Inflammatory macrophage treated with lipopolysaccharide for 1 hour (primary cell): Measurements from ENCODE around the gene NUDT21.
A peak's percentile ranks its signal among the peaks of the same experiment; 100 is the strongest.
"Not testable (repeated sequence)": the region's sequence is repeated elsewhere in the genome, so short reads cannot be mapped to it uniquely, and the experiment has no call there.

Experiments used
- DNase-seq, 2 donors: peaks; one replicate each; pipeline ENCODE4 v3.0.0-alpha.2; 2020 to 2022

NUDT21 gene

DNA sequence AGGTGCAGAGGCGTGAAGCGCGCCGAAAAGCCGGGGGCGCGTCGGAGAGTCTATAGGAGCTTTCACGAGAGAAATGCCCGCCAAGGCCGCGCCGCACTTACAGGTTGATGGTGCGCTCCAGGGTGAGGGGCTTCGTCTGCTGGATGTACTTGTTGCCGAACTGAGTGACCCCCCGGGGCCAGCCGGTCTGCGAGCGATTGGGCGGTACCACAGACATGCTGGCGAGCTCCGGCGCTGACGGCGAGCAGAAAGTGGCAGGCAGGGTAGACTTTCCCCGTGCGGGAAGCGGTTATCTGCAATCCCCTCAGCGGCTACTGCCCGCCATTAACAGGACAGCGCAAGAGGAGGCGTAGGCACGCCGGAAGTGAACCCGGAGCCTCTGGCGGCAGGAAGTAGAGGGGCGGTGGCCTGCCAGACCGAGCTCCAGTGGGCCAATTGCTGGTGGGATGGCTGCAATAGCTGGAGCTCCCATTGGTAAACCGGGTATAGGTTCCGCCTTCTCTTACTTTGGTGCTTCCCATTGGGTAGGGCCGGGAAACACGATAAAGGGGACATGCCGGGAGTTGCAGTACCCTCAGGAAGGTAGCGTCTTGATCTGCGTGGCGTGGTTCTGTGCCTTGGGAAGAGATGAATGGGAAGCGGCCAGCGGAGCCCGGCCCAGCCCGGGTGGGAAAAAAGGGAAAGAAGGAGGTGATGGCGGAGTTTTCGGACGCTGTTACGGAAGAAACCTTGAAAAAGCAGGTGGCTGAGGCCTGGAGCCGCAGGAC is at the start of gene NUDT21, which contains the start of gene OGFOD1:
Gene NUDT21 (minus strand): TSS at position 347 of the 767 bp plus-strand sequence. CDS start 130 bp downstream, at position 217.
Gene OGFOD1 (plus strand): TSS at position 569 of the 767 bp plus-strand sequence. CDS start 59 bp downstream, at position 628.
- DNase-seq, result peak; percentile 94 to 98

DNA sequence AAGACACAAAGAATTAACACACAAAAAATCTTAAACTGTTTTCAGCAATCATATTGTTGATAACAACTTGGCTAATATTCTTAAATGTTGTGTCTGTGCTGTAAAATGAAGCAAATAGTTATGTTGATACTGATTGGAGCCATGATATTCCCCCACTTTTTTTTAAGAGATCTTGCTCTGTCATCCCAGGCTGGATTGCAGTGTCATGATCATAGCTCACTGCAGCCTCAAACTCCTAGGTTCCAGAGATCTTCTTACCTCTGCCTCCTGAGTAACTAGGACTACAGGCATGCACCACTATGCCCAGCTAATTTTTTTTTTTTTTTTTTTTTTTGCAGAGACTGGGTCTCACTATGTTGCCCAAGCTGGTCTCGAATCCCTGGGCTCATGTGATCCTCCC is 42.7 kb upstream of the NUDT21 start:
- DNase-seq, result no peak

DNA sequence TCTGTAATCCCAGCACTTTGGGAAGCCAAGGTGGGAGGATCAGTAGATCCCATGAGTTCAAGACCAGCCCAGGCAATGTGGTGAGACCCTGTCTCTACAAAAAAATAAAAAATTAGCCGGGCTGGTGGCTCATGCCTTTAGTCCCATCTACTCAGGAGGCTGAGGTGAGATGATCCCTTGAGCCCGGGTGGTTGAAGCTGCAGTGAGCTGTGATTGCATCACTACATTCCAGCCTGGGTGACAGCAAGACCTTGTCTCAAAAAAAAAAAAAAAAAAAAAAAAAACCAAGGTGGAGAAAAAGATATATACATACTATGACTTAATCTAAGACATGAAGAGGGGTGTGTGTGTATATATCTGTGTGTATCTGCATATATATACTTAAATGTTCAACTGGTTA is 42.0 kb upstream of the NUDT21 start:
- DNase-seq, result no peak

DNA sequence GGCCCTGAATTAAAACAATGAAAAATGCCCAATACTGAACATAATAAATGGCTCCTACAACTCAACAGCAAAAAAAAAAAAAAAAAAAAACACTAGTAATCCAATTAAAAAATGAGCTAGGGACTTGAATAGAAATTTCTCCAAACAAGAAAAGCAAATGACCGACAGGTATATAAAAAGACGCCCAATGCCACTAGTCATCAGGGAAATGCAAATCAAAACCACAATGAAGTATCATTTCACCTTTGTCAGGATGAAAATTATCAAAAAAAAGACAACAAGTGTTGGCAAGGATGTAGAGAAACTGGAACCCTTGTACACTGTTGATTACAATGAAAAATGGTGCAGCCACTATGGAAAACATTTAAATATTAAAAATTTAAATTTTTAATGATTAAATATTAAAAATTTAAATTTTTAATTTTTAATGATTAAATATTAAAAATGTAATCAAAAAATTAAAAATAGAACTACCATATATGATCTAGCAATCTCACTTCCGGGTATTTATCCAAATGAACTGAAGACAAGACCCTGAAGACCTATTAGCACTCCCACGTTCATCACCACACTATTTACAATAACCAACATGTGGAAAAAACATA is 40.6 kb upstream of the NUDT21 start:
- DNase-seq, result no peak

DNA sequence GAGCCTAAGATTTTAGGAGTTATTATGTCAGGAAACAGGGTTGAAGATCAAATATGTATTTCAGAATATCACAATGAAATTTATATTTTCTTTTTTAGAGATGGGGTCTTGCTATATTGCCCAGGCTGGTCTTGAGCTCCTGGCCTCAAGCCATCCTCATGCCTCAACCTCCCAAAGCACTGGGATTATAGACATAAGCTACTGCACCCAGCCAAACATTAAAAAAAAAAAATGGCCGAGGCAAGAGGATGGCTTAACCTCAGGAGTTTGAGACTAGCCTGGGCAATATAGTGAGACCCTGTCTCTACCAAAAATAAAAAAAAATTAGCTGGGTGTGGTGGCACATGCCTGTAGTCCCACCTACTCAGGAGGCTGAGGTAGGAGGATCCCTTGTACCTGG is 37.7 kb upstream of the NUDT21 start:
- not testable (repeated sequence) for DNase-seq

DNA sequence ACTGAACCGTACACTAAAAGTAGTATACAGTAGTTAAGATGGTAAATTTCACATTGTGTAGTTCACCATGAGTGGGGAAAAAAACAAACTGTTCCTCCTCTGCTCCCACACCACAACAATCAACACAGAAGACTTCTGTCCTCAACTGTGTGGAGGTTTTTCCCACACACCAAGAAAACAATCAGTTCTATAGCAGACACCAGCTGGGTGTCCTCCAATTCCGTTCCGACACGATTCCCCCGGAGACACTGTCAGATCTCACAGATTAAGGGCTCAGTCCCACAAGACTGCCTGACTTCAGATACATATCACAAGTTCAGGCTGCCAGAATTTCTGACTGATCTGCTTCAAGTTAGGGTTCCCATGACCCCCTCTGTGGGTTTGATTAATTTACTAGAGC is 36.9 kb upstream of the NUDT21 start:
- DNase-seq, result no peak

DNA sequence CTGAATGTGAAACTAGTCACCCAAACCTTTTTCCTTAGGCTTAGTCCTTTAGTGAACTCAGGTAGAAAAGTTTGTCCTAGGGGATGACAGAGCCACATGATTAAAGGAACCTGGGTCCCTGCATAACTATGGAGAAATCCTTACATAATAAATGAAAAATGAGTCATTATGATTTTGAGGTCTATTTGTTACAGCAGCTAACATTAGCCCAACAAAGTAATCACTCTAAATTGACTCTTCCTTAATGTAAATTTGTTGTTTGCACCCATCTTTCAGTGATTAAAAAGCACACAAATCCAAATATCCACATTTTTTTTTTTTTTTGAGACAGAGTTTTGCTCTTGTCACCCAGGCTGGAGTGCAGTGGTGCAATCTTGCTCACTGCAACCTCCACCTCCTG is 32.3 kb upstream of the NUDT21 start:
- no peak for DNase-seq

DNA sequence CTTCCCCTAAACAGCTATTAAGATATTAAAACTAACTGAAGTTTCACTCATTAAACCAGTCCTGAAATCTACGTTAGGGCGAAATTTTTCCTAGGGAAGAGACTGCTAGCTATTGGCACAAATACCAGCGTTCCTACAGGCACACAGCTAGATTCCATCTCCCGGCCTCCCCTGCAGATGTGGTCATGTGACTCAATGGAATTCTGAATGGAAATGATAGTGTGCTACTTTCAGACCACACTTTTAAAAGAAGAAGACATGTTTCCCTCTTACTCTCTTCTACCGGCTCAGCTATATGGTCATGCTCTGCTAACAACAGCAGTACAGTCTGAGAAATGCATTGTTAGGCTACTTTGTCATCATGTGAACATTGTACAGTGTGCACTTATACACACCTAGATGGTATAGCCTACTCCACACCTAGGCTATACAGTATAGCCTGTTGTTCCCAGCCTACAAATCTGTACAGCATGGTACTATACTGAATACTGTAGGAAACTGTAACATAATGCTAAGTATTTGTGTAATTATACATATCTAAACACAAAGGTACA is 31.6 kb upstream of the NUDT21 start:
- no peak for DNase-seq

DNA sequence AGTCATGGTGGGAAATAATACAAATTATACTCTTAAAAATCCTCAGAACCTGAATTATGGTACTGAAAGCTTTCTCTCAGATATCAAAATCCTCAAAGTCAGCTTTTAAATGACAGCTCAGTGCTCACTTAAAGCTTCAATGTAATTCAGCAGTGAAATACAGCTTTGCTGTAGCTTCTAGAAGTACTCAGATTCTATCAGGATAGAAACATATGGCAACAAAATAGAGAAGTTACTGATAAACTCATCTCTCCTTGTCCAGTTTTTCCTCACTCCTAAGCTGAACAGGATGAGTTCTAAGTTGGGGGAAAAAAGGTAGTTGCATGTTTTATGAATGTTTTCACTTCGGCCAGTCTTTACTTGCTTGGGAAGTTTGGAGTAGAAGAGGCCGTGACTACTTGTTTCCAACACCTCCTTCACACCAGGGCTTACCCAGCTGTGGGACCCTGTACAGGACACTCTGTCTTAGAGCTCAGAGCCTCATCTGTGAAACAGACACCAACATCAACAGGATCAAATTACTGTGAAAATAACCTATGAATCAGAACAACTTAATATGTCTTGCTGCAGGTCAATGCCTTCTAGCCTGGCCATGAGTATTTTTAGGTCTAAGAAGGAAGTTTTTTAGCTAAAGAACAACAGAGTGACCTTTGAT is 30.5 kb upstream of the NUDT21 start:
- DNase-seq, result no peak

DNA sequence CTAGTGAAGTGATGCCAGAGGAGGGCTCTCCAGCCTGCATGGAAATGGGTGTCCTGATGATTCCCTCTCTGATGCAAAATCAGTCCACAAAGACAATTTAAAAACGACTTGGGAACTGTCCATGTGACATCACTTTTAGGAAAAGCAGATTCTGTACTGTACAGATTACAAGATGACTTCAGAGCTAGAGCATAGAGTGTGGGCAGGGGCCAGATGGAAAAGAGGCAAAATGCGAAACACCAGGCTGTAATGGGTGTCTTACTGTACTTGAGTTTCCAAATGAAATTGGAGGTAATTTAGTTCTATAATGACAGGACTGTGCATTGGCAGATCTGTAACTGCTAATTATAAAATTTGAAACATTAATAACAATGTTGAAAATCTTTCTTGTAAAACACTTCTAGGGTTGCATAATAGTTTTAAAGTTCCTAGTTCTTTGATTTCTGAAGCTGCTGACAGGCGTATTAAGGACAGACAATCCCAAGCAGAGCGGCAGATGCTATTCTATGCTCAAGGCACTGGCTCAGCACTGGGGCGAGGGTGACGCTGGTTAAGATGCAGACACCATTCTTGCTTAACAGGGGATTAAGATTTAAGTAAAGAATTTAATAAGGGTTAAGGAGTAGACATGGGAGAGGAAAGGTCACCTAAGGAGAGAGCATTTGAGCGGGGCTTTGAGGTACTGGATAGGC is 29.8 kb upstream of the NUDT21 start:
- peak; percentile 10 to 26 for DNase-seq

DNA sequence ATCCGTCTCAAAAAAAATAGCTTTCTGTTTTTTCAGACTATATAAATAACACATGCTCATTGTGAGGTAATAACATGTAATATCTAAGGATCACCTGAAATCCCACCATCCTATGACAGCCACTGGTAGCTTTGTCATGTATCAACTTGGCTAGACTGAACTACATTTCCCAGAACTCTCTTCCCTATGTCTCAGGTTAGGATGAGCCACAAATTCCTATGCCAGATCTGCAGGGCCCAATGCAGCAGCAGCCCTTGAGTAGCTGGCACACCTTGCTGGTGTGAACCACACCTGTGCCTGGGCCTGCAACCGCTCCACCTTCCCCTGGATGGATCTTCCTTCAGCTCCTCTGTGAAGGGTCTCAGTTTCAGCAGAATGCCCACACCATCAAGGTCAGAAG is 28.3 kb upstream of the NUDT21 start:
- DNase-seq, result no peak

DNA sequence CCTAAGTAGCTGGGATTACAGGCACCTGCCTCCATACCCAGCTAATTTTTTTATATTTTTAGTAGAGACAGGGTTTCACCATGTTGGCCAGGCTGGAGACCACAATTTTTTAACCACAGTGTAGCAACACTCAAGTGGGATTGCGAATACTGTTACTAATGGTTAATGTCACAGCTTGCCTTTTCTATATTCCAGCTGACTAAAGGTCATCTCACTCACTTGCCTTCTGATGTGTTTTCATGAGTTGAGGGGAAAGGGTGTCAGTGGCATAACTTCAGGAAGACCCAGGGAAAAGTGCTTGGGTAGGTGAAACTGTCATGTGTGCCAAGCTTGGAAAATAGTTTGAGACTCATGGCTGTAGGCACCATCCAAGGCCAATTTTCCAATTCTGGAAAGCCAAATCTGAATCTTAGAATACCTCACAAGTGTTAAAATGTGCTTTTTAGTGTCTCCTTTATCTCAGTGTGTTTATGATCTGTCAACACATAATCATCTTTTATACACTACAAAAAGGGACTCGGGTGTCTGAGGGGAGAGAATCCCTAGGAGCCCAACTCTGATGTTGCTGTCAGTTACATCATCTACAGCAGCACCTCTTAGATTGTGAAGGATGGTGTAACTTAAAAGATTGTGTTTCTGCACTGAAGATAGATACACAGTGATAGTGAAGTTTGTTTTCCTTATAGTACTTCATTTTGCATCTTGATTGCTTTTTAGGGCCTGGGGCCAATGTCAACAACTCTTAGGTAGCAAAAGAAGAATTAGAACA is 27.3 kb upstream of the NUDT21 start:
- peak; percentile 18 to 60 for DNase-seq

DNA sequence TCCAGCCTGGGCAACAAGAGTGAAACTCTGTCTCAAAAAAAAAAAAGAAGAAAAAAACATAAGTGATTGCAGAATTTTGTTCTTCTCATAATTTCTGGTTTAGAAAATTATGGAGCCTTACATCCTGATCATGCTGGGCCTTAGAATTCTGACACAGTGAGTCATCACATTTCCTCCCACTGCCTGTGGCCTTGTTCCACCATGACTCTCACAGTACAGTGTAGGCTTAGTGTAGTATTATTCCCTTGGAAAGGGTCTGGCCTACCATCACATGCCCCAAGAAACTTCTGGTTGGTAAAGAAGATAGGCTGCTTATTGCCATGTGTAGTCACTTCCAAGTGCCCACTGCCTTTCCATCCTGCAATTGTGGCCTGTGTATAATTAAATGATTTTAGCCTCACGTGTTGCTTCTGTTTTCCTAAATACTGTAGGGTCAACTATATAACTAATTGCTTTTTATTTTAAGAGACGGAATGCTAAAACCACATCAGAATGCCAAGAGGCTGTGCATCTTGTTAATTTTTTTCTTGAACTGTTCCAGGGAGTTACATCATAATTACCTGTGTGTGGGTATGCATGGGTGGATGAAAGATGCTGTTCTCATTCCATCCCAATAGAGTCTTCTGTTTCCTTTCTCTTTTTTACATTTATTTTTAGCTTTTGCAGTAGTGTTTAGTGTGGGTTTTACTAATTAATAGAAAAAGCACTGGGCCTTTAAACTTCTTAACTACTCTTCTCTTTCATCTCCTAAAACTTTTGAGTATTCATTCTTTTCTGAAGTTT is 26.2 kb upstream of the NUDT21 start:
- DNase-seq, result peak; percentile 52 to 78

DNA sequence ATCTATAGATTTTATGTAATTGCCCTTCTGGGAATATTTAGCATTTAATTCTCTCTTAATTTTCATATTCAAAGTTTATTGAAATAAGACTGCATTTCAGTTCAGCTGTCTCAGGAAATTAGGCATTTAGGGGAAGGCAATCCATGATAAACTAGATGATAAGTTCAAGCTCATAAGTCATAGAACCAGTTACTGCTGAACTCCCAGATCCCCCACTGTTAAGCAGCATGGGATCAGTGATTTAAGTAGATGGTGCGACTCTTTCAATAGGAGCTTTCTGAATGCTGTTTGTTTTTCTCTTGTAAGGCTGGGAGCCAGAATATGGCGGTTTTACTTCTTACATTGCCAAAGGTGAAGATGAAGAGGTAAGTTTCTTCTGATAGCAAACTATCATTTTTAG is 24.1 kb upstream of the NUDT21 start:
- no peak for DNase-seq

DNA sequence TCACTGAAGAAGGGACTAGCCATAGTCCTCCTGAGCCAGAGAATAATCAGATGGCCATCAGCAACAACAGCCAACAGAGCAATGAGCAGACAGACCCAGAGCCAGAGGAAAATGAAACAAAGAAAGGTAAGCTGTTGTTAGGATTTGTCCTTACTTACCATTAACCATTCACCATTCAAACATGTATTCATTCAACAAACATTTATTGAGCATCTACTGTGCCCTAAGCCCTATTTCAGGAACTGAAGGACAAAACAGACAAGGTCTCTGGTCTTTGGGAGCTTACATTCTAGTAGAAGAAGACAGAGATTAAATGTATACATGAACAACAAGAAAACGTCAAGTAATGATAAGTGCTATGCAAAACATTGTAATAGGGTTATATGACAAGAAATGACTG is 19.5 kb upstream of the NUDT21 start:
- no peak for DNase-seq

DNA sequence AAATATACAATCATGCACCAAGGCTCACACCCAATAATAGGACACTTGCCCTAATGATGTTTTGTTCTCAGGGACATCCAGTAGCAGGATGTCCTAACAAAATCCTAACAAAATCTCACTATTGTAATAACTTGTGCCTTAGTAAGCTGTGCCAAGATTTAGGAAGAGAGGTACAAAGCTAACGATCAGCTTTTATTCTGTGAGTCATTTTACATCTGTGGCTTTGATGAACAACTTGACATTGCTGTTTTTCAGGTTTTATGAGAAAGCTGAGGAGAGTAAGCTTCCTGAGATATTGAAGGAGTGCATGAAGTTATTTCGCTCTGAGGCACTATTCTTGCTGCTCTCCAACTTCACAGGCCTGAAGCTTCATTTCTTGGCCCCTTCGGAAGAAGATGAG is 19.1 kb upstream of the NUDT21 start:
- DNase-seq, result no peak

DNA sequence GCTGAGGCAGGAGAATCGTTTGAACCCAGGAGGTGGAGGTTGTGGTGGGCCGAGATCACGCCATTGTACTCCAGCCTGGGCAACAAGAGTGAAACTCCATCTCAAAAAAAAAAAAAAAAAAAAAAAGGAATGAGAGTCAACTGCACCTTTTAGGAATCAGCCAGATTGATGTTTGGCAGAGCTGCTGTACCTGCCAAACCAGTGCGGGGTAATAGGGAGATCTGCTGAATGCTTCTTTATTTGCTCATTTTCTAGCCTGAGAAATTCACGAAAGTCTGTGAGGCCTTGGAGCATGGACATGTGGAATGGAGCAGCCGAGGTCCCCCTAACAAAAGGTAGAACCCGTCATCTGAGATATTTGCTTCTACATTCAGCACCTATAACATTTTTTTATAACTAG is 18.6 kb upstream of the NUDT21 start:
- no peak for DNase-seq

DNA sequence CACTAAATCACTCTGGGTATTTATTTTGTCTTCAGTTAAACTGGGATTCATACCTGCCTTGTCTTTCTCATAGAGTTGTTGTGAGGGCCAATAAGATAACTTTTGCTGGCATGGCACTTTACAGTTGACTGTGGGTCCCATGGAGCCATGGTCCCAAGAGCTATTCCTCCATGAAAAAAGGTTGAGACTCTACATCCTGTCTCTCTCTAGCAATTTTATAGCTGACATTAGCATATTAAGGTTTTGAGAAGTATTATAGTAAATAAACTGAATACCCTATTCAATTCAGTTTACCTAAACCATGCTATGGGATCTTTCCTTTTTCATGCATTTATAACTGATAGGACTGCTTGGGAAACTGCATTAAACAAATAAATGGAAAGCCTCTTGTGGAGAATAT is 17.7 kb upstream of the NUDT21 start:
- no peak for DNase-seq

DNA sequence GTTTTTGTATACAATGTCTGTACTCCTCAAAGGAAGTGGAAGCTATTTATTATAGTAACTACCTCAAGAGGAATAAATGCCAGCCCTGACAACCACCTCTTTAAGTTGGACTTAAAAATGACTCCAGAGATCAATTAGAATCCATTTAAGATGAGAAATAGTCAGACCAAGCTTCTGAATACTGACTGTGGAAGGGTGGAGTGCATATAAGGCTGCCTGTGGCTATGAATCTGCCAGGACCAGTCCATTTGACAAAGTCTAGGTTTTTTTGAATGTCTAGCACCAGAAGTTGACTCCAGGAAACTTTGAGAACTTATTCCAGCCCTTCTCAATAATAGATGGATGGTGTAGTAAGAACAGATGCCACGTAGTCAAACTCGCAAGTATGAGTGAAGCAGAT is 15.2 kb upstream of the NUDT21 start:
- no peak for DNase-seq

DNA sequence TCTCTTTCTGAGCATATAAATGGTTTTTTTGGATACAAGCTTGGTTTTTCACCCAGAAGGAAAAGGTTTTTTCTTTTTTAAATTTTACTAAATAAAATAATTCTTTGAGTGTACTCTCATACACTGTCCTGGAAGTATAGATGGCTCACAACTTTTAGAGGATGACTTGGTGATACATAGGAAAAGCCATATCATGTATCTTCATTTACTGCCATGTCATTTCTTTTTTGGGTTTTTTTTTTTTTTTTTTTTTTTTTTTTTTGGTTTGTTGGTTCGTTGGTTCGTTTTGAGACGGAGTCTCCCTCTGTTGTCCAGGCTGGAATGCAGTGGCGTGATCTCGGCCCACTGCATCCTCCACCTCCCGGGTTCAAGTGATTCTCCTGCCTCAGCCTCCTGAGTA is 12.0 kb upstream of the NUDT21 start:
- no peak for DNase-seq

DNA sequence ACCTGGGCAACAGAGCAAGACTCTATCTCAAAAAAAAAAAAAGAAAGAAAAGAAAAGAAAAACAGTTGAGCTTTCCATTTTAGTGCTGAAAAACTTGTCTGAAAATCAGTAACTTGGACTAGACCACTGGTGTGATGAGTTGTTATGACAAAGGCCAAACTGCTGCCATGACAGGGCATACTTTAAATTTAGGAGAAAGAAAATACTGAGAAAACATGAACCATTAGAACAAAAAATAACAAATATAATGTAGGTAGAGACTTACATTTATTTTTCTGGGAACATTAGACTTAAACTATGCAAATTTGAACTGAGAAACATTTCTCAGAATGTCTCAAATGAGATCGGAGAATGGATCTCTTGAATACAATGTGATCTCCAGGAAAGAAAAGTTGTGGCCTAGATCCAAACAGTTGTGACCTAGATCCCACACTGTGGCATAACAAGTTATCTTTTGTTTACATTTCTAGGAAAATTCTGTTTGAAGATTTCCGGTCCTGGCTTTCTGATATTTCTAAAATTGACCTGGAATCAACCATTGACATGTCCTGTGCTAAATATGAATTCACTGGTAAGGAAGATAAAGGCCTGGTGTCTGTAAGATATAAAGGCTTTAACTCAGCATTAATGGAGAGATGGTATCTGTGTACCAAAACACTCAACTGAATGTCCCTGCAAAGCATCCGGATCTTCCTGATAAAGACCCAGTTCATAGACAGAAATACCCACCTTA is 11.1 kb upstream of the NUDT21 start:
- DNase-seq, result no peak
